ENCODE results near the gene FOXR1. TPM values are rescaled to one million over a fixed set of nuclear protein-coding genes. Genes with fewer than 3 reads are reported as not detected.

FOXR1 gene
- total RNA-seq, 4 donors from 2014 or later = not detected

GRCh38 chr11:118924591-118925585, 46.7 kb upstream of the FOXR1 start:
- Histone ChIP-seq H3K27ac (peak overlapping the region; percentile 99 to 100), H3K4me1 (peaks cover 5 to 27% of the 10 kb centered on the region in 2 donors), H3K9me3 (no peaks in the 10 kb centered on the region), H3K4me3 (peak overlapping the region; percentile 94), H3K36me3 (no peaks in the 10 kb centered on the region), H3K27me3 (no peaks in the 10 kb centered on the region)
- DNase-seq = peak; percentile 35 to 61
- TF ChIP-seq CTCF (IDR thresholded peaks at IDR 0.05) (no peak), POLR2A (IDR thresholded peaks at IDR 0.05) (no peak)
- intact Hi-C loops (cut with DNase I; ENCODE audit: low total_unique reads) = no loop called here

- Histone ChIP-seq H3K36me3 (no peaks in the 10 kb centered on the region), H3K9me3 (no peaks in the 10 kb centered on the region), H3K27ac (peak overlapping the region; percentile 98 to 99), H3K27me3 (no peaks in the 10 kb centered on the region), H3K4me3 (peak overlapping the region in 1 of 2 donors; percentile 89), H3K4me1 (peaks cover 0 to 22% of the 10 kb centered on the region in 2 donors)
- TF ChIP-seq POLR2A (IDR thresholded peaks at IDR 0.05) (no peak), CTCF (IDR thresholded peaks at IDR 0.05) (no peak)
- no peak for DNase-seq
- intact Hi-C loops (cut with DNase I; ENCODE audit: low total_unique reads) = loop anchor here (2.0 kb wide), 1 partner anchor 19 kb away; no protein-coding TSS in a partner anchor
These were observed 43.9 kb upstream of the FOXR1 start for GRCh38 chr11:118927554-118928100.

DNA sequence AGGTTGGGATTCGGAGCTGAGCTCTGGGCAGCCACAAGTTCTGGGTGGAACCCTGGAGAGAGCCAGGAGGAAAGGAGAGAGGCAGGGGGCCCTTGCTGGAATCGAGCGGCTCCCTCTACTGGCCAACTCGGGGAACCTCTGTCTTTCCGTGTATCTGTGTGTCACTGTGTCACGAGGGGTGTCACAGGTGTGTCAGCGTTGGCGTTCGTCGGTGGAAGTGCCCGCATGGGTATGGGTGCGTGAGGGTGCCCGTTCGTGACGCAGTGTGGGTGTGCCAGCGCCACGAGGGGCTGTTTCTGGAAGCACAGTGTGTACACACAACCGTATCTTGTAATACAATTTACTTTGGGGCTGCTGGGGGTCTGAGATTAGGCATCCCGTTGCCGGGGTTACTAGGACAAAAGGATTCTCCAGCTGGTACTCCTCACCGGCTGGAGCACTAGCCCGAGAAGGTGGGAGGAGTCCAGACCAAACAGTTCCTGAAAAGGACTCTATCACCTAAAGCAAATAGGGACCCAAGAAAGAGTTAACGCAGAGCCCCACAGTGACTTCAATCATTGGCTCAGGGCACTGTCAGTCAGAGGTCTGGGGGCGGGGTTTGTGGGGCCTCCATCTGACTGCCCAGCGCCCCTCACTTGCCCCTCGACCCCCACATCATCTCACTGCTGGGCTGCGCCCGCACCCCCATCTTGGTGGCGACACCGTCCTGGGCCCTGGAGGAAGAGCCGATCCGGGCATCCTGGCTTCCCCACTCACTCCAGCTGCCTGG, 43.3 kb upstream of the FOXR1 start:
- no peaks in the 10 kb centered on the region for H3K36me3 ChIP-seq
- TF ChIP-seq CTCF (IDR thresholded peaks at IDR 0.05) = peak; percentile 88 to 96 (median 94)
- peak in 1 of 2 donors; percentile 48 for TF ChIP-seq POLR2A (IDR thresholded peaks at IDR 0.05)
- no peaks in the 10 kb centered on the region for H3K9me3 ChIP-seq
- H3K4me1 ChIP-seq = peaks cover 0 to 16% of the 10 kb centered on the region in 2 donors
- peak overlapping the region; percentile 89 to 90 for H3K4me3 ChIP-seq
- peak; percentile 93 to 96 for DNase-seq
- peak overlapping the region; percentile 98 to 99 for H3K27ac ChIP-seq
- intact Hi-C loops (cut with DNase I; ENCODE audit: low total_unique reads) = loop anchor here (2.0 kb wide), 1 partner anchor 19 kb away; no protein-coding TSS in a partner anchor
- H3K27me3 ChIP-seq = no peaks in the 10 kb centered on the region

- H3K9me3 ChIP-seq = no peaks in the 10 kb centered on the region
- intact Hi-C loops (cut with DNase I; ENCODE audit: low total_unique reads) = loop anchor here (2.0 kb wide), 1 partner anchor 20 kb away; no protein-coding TSS in a partner anchor
- H3K4me3 ChIP-seq = peak overlapping the region; percentile 89 to 90
- DNase-seq = peak in 1 of 2 donors; percentile 70
- peak in 1 of 4 experiments; percentile 16 for TF ChIP-seq CTCF (IDR thresholded peaks at IDR 0.05)
- peak in 1 of 2 donors; percentile 11 for TF ChIP-seq POLR2A (IDR thresholded peaks at IDR 0.05)
- H3K36me3 ChIP-seq = no peaks in the 10 kb centered on the region
- peak overlapping the region; percentile 98 to 99 for H3K27ac ChIP-seq
- H3K4me1 ChIP-seq = peaks cover 0 to 14% of the 10 kb centered on the region in 2 donors
- H3K27me3 ChIP-seq = no peaks in the 10 kb centered on the region
These were observed 42.6 kb upstream of the FOXR1 start for GRCh38 chr11:118928870-118929500.

Data from uterus (tissue), 4 donors.